HepG2 (cell line): ENCODE data around the gene PCNX1. TPM values are rescaled to one million over a fixed set of nuclear protein-coding genes. Genes with fewer than 3 reads are reported as not detected.

ENCODE experiments used
- BCL6 ChIP-seq: IDR thresholded peaks from 2 replicates; pipeline ENCODE4 v1.6.1; 2016; ENCODE audit warnings: missing genetic modification reagents, missing compliant biosample characterization
- CSRNP2 ChIP-seq: sonication (generic); formaldehyde crosslinking; conservative IDR thresholded peaks from 2 replicates; pipeline ENCODE4 v1.8.0; 2022; ENCODE audit warnings: low read depth, missing genetic modification reagents
- NCOA2 ChIP-seq: sonication (generic); formaldehyde crosslinking; IDR thresholded peaks from 2 replicates; pipeline ENCODE4 v1.8.0; 2022; ENCODE audit warnings: inconsistent platforms
- PAXIP1 ChIP-seq: sonication (generic); formaldehyde crosslinking; conservative IDR thresholded peaks from 2 replicates; pipeline ENCODE4 v1.4.0; 2020; ENCODE audit warnings: mild to moderate bottlenecking, missing genetic modification reagents, moderate library complexity
- RARA ChIP-seq: IDR thresholded peaks from 2 replicates; pipeline ENCODE4 v1.6.1; 2016; ENCODE audit warnings: missing genetic modification reagents, missing compliant biosample characterization
- SIX1 ChIP-seq: sonication (generic); formaldehyde crosslinking; IDR thresholded peaks from 2 replicates; pipeline ENCODE4 v1.4.0; 2020; ENCODE audit warnings: missing genetic modification reagents, borderline replicate concordance
- SOX6 ChIP-seq, 2 experiments: fragments of 450-650 bp in 1 of 2; sonication (generic) in 1 of 2; formaldehyde crosslinking in 1 of 2; IDR thresholded peaks; 2 replicates each; pipeline versions ENCODE4 v1.4.0 to v1.6.1; 2017 to 2020; ENCODE audit warnings: antibody characterized with exemption in 1 of 2, mild to moderate bottlenecking in 1 of 2, missing genetic modification reagents in 1 of 2
- SP4 ChIP-seq: sonication (generic); formaldehyde crosslinking; IDR thresholded peaks from 2 replicates; pipeline ENCODE4 v1.8.1; 2023; ENCODE audit warnings: mild to moderate bottlenecking, missing genetic modification reagents
- STAT5B ChIP-seq: sonication (generic); formaldehyde crosslinking; IDR thresholded peaks from 2 replicates; pipeline ENCODE4 v1.4.0; 2020; ENCODE audit warnings: missing genetic modification reagents
- ZBTB21 ChIP-seq: sonication (generic); formaldehyde crosslinking; IDR thresholded peaks from 2 replicates; pipeline ENCODE4 v1.4.0; 2020; ENCODE audit warnings: missing genetic modification reagents
- ZEB1 ChIP-seq: IDR thresholded peaks from 2 replicates; pipeline ENCODE4 v1.6.1; 2012; ENCODE audit warnings: mild to moderate bottlenecking, low read depth, inconsistent platforms; ENCODE audit not compliant: insufficient replicate concordance
- ZFP36L2 ChIP-seq: sonication (generic); formaldehyde crosslinking; IDR thresholded peaks from 2 replicates; pipeline ENCODE4 v1.4.0; 2020; ENCODE audit warnings: missing genetic modification reagents
- ZNF674 ChIP-seq: sonication (generic); formaldehyde crosslinking; IDR thresholded peaks from 2 replicates; pipeline ENCODE4 v1.5.0; 2020; ENCODE audit warnings: low read depth, mild to moderate bottlenecking, missing genetic modification reagents
- ZNF788 ChIP-seq: sonication (generic); formaldehyde crosslinking; IDR thresholded peaks from 2 replicates; pipeline ENCODE4 v1.5.0; 2020; ENCODE audit warnings: mild to moderate bottlenecking, missing genetic modification reagents, borderline replicate concordance
- ZSCAN22 ChIP-seq: sonication (generic); formaldehyde crosslinking; IDR thresholded peaks from 2 replicates; pipeline ENCODE4 v1.4.0; 2020; ENCODE audit warnings: mild to moderate bottlenecking, missing genetic modification reagents
- polyA plus RNA-seq, 8 experiments: library from polyadenylated mRNA; depleted of rRNA in 3 of 8; stranded (reverse) in 7 of 8; unstranded in 1 of 8; fragments of >200 nt; fragmentation: Illumina TruSeq in 4 of 8; extraction: Trizol in 4 of 8; gene quantifications; 2 replicates each; pipeline versions ENCODE4 v1.2.1 to v1.2.3, GENCODE V29; 2011 to 2016; ENCODE audit warnings: low read depth in 4 of 8, missing spikeins in 1 of 8, mixed read lengths in 1 of 8; ENCODE audit not compliant: insufficient read depth in 1 of 8
- total RNA-seq, 5 experiments: library from RNA; depleted of rRNA; stranded (reverse); fragments of >200 nt; fragmentation: Illumina TruSeq; extraction: Trizol; gene quantifications; 2 replicates each; pipeline ENCODE4 v1.2.3, GENCODE V29; 2016; ENCODE audit warnings: low read depth in 1 of 5
- TF ChIP-seq, protein P1 (sequence below): sonication (generic); formaldehyde crosslinking; IDR thresholded peaks from 2 replicates; pipeline ENCODE4 v1.5.0; 2020; ENCODE audit warnings: missing genetic modification reagents

The PCNX1 gene
- total and polyA plus RNA-seq, 2 of the 13 experiments (the other 11 are each of a cell fraction or from before 2014, with no cell fraction given), result 24.9 to 30.3 TPM

DNA sequence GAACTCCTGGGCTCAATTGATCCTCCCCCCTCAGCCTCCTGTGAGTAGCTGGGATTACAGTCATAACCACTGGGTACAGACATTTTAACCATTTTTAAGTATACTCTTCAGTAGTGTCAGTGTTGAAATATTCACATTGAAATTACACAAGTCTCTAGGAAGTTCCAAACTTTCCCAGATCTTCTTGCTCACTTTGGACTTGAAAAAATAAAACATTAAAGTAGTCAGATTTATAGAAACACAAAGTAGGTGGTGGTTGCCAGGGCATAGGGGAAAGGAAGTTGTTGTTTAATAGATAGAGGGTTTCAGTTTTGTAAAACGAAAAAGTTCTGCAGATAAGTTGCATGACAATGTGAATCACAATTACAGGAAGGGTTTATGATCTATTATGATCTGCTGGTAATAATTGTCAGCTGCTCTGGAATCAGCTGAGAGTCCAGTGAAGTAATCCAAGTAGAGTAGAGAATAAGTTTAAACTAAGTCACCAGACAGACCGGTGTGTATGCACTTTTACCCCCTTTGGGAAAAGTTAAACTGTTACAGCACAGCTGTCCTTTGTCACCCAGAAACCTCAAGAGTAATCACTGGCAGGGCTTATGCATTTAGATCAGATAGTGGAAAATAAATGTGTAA lies 27.4 kb downstream of the PCNX1 start (continued):
- TF ChIP-seq RARA (CRISPR knock-in tag) (peak; percentile 51; the same call in 1 of the 2 replicates), ZFP36L2 (no peak), SIX1 (no peak), NCOA2 (CRISPR knock-in tag) (no peak), STAT5B (no peak), SOX6 (IDR thresholded peaks at IDR 0.05) (no peak), SOX6 (CRISPR knock-in tag; IDR thresholded peaks at IDR 0.05) (peak; percentile 23; the same call in 1 of the 2 replicates), BCL6 (CRISPR knock-in tag) (0 out of 2 replicates have a peak, but pooled peaks have one; percentile 34), CSRNP2 (no peak), ZNF674 (CRISPR knock-in tag) (no peak), PAXIP1 (CRISPR knock-in tag) (0 out of 2 replicates have a peak, but pooled peaks have one; percentile 31), ZSCAN22 (CRISPR knock-in tag) (no peak), ZBTB21 (no peak), ZEB1 (no peak), ZNF788 (CRISPR knock-in tag) (no peak), SP4 (CRISPR knock-in tag) (no peak)
- TF ChIP-seq, protein P1, sequence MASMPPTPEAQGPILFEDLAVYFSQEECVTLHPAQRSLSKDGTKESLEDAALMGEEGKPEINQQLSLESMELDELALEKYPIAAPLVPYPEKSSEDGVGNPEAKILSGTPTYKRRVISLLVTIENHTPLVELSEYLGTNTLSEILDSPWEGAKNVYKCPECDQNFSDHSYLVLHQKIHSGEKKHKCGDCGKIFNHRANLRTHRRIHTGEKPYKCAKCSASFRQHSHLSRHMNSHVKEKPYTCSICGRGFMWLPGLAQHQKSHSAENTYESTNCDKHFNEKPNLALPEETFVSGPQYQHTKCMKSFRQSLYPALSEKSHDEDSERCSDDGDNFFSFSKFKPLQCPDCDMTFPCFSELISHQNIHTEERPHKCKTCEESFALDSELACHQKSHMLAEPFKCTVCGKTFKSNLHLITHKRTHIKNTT (CRISPR knock-in tag), result no peak
